DMS53 treated with DMSO at 0.1 percent for 48 hours (cell line): ENCODE measurements around the gene GTF3A.

Experiments
- DNase-seq: peaks from one replicate; lab custom pipeline; 2025; ENCODE audit not compliant: unreplicated experiment; lab: John Stamatoyannopoulos, UW

GTF3A gene

DNA sequence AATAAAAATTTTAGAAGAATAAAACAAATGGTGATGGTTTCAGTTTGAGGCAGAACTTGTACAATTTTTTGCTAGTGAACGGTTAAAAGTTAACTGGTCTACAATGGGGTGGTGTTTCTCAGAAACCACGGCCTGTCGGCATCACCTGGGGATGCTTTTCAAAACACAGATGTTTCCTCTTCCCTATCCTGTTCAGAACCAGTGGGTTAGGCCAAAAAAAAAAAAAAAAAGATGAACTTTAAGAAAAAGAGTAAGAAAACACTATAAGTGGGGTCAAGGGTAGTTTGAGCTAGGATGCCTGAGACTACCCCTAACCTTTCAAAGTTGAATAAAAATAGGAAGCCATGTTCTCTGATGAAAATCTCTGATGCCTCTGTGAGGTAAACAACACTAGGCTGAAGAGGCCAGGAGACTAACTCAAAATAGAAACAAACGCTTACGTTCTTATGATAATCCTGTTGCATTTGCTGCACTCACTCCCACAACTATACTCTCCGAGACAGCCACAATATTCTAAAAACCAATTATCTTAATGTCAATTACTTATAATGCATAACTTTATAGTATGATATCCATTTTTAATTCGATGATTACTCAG lies 22.7 kb downstream of the GTF3A start:
- DNase-seq: no peak

DNA sequence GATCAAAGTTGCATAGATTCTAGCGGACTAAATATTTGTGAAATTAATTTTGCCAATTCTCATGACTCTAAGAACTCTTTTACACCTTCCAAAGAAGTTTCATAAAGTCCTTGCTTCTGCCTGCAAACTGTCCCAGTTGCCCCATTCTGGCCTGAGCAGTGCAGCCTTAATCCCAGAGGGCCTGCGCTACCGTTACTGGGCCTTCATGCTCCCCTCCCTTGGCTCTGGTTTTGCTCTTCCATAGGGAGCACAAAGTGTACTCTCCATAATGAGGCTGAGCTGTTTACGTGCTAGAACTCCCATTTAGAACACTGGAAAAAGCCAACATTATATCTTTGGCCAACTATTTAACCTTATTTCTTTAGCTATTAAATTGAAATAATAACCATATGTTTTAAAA lies 23.9 kb downstream of the GTF3A start:
- no peak for DNase-seq

DNA sequence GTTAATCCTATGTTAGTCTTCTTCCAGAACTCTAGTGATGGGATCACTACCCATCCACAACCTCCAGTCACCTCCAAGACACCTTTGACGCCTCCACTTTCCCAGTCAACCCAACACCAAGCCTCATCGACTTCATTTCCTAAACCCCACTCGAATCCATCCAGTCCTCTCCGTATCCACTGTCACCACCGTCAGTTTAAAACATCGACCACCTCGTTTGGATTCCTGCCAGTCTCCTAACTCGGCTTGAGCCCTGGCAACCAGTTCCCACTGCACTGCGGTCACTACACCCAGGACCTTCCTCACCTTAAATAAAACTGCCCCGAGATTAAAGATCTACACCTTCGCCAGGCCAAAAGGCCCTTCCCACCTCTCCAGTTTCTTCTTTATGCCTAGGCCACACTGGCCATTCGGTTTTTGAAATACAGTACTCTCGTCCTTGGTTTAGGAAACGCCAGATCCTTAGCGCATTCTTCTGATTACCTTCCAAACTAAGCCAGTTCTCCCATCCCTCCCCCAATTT lies 24.7 kb downstream of the GTF3A start:
- no peak for DNase-seq

DNA sequence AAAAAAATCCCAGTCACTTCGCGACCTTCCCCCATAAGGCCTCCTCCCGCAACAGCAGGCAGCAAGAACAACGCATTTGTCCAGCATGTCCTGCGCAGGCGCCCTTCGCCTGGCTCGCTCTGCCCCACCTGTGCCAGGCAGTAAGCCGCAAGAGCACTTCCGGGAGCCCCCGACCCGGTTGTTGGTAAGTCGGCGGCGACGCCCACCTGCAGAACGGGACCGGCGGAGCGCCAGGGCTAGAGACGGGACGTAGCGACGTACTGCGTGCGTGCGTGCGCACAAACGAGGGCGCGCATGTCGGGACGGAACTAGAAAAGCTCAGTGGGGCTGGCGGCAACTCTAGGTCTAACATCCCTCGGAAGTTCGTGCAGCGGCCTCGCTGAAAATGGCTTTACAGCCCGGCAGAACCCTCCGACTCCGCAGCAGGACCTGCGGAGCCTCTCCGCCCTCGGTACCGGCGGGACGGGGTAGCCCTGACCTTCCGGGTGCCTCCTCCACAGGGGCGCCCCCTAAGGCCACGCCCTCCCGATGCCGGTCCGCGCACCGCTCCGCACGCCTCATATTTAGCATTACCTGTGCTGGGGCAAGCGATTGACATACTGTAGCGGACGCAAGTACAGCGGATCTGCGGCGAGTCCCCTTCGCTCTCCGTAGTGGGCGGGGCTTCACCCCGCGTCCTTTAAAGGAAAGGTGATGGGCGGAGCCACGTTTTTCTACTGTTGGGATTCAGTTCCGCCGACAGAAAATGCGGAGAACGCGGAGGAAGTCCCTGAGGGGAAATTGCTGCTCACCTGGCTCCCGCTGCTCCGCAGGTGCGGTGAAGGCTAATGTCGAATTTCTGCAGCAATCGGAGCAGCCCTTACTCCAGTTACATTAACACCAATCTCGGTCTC lies 25.8 kb downstream of the GTF3A start, which contains the start of gene MTIF3:
TSS of gene MTIF3 (minus strand) at position 629 of the 893 bp plus-strand sequence. CDS start 10,116 bp downstream, outside the sequence.
- peak; percentile 97 for DNase-seq

DNA sequence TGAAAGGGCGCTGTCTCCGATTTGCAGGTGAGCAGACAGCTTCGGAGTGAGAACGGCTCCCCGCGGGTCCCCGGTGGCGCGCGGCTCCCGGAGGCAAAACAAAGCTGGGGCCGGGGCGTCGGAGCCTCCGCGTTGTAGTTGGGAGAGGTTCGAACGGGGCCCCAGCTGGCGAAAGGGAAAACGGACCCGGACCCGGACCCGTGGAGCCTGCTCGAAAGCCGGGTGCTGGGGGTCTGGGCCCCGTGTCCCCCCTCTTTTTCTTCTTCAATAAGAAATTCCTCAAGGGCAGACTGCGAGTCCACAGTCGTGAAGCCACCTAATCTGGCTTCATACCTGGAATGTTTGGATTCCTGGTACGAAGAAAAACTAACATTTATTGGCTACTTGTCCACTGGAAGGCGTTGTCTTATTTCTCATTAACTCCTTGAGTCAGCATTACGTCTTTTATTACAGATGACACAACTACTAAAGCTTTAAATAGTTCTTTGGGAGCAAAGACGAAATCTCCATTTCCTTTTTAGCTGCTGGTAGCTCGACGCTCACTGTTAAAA lies 26.6 kb downstream of the GTF3A start:
- DNase-seq: peak; percentile 37

DNA sequence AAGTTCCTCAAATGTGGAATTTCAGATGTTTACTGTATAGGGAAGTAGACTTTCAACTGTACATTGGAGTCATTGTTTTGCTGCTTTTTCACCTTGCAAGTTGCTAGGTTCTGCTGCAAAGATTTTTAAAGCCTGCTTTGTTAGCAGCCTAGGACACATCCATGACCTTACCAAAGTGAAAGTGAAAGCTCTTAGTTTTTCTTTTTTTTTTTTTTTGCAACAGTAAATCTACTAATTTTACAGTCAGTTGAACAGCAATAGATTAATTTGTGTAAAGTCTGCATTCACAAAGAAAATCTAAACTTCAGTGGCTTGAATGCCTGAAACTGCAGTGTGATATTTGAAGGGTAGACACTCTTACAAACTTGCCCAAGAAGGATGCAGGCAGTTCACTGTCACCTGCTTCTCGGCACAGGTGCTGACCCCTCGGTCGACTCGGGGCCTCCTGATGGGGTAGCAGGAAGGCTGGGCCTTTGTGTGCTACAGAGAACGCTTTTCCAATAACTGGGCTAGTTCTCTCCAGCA lies 31.0 kb downstream of the GTF3A start:
- peak; percentile 18 for DNase-seq

DNA sequence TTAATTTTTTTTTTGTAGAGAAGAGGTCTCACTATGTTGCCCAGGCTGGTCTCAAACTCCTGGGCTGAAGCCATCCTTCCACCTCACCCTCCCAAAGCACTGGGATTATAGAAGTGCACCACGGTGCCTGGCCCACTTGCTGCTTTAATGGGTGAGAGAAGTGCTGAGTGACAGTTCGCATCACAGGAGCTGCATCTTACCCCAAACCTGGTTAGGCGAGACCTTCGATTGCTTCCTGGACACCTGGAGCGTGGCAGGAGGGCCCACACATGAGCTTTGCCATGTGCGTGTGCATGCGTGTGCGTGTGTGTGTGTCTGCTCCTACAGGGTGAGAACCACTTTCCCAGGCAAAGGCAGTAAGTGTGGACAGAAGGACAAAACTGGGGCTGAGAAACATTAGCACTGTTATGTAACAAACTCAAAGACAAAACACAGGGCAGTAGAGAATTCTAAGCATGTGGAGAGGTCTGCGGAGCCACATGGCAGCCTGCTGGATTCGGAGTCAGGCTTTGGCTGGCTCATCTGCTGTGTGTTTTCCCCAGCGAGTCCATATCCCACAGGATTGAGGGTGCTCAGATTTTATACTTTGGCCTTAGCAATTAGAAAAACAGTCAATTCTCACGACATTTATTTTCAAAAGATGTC lies 37.6 kb downstream of the GTF3A start:
- no peak for DNase-seq

DNA sequence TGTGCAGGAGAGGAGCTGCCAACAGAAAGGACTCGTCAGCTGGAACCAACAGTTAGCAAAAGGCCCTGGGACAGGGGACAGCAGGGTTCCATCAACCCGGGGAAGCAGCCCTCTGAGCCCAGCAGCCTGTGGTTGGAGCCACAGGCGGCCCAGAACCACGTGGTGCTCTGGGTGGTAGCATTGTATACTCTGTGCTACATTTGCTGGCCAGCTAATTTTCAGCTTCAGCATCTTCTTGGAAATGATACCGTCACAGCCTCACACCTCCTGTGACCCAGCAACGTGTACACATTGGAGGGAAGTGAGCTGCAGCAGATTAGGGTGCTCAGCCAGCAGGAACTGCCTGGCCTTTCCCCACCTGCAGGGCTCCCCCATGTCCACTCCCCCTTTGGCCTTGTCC lies 39.1 kb downstream of the GTF3A start:
- no peak for DNase-seq

DNA sequence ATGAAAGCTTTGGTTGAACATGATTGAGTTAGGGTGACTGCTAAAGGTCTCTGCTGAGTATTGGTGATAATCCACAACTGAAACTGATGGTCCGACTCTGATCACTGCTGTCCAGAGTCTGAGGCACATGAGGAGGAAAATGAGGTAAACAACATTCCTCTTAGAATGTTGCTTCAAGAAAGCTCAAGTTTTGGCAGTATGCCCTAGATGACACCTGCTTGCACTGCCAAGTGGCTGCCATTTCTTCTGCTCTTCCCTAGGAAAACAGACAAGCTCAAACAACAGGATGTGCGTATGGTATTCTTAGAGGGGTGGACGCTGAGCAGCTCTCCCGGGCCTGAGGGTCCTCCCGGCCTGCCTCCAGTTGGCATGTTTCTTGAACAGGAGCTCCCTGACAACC lies 41.2 kb downstream of the GTF3A start:
- no peak for DNase-seq

DNA sequence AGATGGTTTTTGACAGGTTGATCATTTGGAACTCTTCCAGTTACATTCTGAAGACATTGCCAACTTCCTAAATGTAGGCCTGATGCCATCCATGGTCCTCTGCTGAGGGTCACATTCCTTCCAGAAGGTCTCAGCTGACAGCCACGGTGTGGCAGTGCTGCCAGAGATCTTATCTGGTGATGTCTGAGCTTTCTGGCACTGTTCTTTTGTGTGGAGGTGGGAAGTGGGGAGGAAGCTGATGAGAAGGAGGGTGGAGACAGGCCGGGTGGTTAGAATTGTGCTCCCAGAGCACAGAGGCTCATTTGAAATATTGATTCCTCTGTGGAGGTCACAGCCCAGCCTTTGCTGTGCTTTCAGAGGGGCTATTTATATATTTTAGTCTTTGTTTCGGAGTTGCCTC lies 42.1 kb downstream of the GTF3A start:
- DNase-seq: no peak

DNA sequence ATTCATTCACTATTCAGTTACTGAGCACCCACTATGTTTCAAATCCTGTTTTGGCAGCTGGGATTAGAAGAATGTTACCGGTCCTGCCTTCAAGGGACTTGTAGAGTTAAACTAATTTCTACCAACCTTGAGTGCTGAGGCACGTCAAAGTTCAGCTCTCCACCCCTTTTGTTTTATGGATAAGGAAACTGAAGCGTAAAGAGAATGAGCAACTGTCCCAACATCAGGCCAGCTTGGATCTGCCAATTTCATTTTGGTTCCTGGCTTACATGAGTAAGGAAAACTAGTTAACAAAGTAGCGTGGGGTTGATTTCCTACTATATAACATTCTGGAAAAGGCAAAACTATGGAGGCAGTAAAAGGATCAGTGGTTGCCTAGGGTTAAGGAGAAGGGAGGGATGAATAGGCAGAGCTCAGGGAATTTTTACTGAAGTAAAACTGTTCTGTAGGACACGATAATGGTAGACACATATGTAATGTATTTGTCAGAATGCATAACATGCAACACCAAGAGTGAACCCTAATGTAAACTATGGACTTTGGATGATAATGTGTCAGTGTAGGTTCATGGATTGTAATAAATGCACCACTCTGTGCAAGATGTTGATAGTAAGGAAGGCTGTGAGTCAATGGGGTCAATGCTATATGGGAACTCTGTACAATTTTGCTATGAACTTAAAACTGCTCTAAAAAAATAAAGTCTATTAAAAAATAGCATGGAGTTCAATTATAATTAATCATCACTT lies 45.8 kb downstream of the GTF3A start:
- DNase-seq: no peak

DNA sequence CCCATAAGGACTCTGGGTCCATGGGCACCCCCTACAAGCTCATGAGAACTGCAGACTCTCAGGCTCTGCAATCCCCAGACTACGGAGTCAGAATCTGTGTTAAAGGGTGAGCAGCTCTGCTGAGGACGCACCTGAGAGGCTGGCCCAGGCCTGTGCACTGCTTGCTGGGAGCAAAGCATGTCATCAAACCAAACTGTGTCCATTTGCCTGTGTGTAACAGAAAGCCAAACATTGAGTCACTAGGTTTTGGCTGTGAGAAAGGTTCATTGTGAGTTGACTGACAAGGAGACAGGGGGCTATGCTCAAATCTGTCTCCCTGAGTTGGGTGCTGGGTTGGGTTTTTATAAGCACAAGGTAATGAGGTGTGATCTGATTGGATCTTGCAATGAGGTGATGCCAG lies 48.0 kb downstream of the GTF3A start:
- DNase-seq: no peak

DNA sequence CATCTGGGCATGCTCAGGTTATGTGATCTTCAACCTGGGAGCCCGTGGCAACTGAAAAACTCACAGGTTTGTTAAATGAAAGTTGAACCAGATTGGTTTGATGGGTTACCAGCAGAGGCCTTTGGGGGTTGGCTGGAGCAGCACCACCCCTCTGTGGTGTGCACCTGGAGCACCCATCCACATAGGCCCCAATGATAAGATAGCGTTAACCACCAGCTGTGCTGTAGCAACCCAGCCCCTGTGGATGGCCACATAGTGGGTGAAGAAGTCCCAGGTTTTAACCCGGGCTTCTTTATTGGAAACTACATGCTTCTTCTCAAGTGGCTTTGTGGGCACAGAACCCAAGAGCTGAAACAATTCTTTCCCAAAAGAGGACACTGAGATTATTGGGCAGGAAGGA lies 48.5 kb downstream of the GTF3A start:
- no peak for DNase-seq

DNA sequence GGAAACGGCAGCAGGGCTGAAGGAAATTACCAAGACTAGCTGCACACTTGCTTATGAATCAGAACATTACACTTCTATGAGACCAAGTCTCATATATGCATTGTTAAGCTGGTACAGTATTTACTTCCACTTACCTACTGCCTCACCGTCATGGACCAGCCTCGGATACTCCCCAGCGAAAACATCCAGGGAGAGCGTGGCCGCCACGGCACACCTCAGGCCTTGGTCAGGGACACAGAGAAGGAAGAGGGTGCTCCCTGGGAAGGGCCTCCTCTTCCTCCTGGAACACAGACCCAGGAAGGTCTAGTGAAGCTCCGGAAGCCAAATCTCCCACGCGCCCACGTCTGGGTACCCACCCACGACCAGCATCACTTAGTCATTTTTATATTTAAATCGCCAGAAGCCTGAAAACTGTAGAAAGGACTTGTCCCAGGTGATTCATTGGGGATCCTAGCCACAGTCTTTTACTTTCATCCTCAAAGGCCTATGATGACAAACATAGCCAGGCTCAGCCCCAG lies 50.4 kb downstream of the GTF3A start:
- DNase-seq: no peak

DNA sequence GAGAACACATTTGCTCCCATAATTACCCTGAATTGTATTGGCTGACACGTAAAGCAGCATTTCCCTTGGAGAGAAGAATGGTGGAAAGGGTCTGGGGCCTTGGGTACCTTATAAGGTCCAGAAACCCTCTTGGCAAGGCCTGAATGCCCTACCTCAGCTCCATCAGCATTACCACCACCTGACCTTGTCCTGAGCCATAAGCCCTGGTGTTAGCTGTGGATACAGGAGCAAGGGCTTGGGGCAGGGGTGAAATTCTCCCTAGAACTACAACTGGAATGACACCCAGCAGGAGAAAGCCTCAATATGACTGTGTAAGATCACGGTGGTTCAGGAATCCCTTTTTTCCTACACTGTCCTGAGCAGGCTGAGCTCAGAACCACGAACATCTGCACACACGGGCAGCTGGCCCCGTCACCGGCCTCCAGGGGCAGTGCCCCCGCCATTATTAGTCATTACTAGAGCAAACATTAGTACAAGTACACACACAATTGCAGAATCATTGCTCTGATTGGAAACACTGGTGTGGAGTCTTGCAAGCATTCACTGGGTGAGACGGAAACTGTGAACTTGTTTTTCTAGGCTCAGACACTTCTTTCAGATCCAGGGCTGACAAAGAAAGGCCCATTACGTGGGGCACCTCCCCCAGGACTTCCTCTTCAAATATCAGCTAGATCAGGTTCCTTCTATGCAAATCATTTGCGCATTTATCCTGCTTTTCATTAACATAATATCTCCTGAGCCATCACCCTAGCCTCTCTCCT lies 52.7 kb downstream of the GTF3A start:
- peak; percentile 93 for DNase-seq

DNA sequence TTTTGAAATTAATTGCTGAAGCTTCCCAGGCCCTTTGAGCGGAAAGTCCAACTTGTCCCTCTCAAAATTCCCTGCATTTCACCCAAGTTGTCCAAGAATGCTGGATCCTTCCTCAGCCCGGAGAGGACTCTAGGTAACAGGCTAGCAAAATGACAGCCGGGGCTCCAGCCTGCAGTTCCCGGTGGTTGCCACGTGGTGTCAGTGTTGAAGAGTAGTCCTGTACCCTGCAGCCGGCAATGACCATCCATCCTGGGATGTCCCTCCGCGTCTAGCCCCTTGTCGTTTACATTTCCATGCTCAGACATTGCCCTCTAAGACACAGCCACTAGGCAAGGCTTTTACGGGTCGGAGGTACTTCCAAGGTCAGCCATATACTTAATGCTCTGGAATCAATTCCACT lies 57.3 kb downstream of the GTF3A start:
- peak; percentile 45 for DNase-seq

DNA sequence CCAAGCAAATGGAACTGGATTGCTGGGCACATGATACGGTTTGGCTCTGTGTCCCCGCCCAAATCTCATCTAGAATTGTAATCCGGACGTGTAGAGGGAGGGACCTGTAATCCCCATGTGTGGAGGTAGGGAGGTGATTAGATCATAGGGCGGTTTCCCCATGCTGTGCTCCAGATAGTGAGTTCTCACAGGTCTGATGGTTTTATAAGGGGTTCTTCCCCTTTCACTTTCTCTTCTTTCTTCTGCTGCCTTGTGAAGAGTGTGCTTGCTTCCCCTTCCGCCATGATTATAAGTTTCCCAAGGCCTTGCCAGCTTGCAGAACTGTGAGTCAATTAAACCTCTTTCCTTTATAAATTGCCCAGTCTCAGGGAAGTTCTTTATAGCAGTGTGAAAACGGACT lies 58.6 kb downstream of the GTF3A start:
- DNase-seq: no peak

DNA sequence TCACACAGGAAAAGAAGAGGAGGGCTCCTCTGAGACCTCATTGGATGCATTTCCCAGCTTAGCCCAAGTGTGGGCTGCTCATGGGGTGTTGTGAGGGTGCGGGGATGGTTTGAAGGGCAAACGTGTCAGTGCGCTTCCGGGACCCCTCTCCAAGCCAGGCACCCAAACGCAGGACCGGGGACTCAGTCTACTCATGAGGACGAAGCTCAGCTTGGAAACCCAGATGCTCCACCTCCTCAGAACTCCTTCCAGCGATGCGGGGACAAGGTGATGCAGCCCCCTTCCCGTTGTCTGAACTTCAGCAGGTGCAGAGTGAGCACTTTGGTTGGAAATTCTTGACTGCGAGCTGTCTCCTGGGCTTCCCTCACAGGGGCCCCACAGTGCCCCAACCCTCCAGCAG lies 59.0 kb downstream of the GTF3A start:
- DNase-seq: no peak
